H1 (cell line): ENCODE measurements around the gene UBTD2. TPM values are rescaled to one million over a fixed set of nuclear protein-coding genes. Genes with fewer than 3 reads are reported as not detected.

Experiments
- BRCA1 ChIP-seq: IDR thresholded peaks from 2 replicates; pipeline ENCODE4 v1.6.1; 2012; ENCODE audit warnings: low read depth, low read length, improper control_type of control experiment
- CBX8 ChIP-seq: fragments of 300-800, 300-1000 bp; sonication (generic); IDR thresholded peaks from 2 replicates; pipeline ENCODE4 v1.7.1; 2016; ENCODE audit warnings: low read depth, low read length, borderline replicate concordance
- CHD2 ChIP-seq: IDR thresholded peaks from 2 replicates; pipeline ENCODE4 v1.6.1; 2012; ENCODE audit warnings: low read length, improper control_type of control experiment
- KDM1A ChIP-seq: fragments of 200-600, 300-600 bp; sonication (generic); IDR thresholded peaks from 2 replicates; pipeline ENCODE4 v1.7.1; 2016; ENCODE audit warnings: mild to moderate bottlenecking, low read length, borderline replicate concordance
- SP1 ChIP-seq: IDR thresholded peaks from 2 replicates; pipeline ENCODE4 v1.6.1; 2011; ENCODE audit warnings: low read depth, low read length
- TAF1 ChIP-seq: IDR thresholded peaks from 2 replicates; pipeline ENCODE4 v1.6.1; 2011; ENCODE audit warnings: mild to moderate bottlenecking, low read depth, low read length
- polyA plus RNA-seq, 7 experiments: library from polyadenylated mRNA; depleted of rRNA in 3 of 7; stranded (reverse) in 5 of 7; unstranded in 2 of 7; fragments of >200 nt in 5 of 7; fragments of 200-250 nt in 2 of 7; gene quantifications; 1 replicate in 5 of 7; 2 replicates in 1 of 7; 4 replicates in 1 of 7; pipeline versions ENCODE4 v1.2.1 to v1.2.3, GENCODE V29; 2011 to 2013; ENCODE audit warnings: missing spikeins in 2 of 7, mixed read lengths in 2 of 7
- total RNA-seq: library from RNA; stranded (reverse); fragmentation: NEBNext Ultra II Directional; extraction: Animal tissue kit (Norgen Biotek cat#: 25700); gene quantifications from 2 replicates; pipeline ENCODE4 v1.2.1, GENCODE V29; 2021
- TF ChIP-seq, protein P1 (sequence below): fragments of 300-600 bp; sonication (generic); IDR thresholded peaks from 2 replicates; pipeline ENCODE4 v1.7.1; 2012; ENCODE audit warnings: low read length, moderate library complexity, mild to moderate bottlenecking, inconsistent platforms; ENCODE audit not compliant: insufficient replicate concordance
- TF ChIP-seq, protein P2 (sequence below): IDR thresholded peaks from 2 replicates; pipeline ENCODE4 v1.6.1; 2012; ENCODE audit warnings: low read length, inconsistent platforms
- TF ChIP-seq, protein P3 (sequence below): IDR thresholded peaks from 2 replicates; pipeline ENCODE4 v1.6.1; 2011; ENCODE audit warnings: low read depth, mild to moderate bottlenecking, low read length; ENCODE audit not compliant: insufficient read depth

UBTD2 gene
- total and polyA plus RNA-seq, 2 of the 8 experiments (the other 6 are each of a cell fraction or from before 2014, with no cell fraction given) = 14.5 to 39.2 TPM

DNA sequence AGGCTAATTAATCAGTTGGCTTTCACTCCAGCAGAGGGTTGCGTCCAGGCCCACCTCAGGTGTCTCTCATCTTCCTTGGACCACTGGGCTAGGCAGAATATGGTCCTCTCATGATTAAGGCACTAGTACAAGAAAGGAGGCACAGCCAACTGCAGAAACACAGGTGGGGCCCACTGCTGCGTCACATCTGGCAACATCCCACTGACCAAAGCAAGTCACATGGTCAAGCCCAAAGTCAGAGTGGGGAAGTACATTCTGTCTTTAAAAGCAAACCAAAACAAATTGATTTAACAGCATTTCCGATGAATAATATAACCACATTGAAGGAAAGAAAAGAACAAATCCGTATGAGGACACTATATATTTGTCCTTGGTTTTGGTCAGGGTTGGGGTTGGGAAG is 28.0 kb upstream of the UBTD2 start (continued):
- TF ChIP-seq, protein P1, sequence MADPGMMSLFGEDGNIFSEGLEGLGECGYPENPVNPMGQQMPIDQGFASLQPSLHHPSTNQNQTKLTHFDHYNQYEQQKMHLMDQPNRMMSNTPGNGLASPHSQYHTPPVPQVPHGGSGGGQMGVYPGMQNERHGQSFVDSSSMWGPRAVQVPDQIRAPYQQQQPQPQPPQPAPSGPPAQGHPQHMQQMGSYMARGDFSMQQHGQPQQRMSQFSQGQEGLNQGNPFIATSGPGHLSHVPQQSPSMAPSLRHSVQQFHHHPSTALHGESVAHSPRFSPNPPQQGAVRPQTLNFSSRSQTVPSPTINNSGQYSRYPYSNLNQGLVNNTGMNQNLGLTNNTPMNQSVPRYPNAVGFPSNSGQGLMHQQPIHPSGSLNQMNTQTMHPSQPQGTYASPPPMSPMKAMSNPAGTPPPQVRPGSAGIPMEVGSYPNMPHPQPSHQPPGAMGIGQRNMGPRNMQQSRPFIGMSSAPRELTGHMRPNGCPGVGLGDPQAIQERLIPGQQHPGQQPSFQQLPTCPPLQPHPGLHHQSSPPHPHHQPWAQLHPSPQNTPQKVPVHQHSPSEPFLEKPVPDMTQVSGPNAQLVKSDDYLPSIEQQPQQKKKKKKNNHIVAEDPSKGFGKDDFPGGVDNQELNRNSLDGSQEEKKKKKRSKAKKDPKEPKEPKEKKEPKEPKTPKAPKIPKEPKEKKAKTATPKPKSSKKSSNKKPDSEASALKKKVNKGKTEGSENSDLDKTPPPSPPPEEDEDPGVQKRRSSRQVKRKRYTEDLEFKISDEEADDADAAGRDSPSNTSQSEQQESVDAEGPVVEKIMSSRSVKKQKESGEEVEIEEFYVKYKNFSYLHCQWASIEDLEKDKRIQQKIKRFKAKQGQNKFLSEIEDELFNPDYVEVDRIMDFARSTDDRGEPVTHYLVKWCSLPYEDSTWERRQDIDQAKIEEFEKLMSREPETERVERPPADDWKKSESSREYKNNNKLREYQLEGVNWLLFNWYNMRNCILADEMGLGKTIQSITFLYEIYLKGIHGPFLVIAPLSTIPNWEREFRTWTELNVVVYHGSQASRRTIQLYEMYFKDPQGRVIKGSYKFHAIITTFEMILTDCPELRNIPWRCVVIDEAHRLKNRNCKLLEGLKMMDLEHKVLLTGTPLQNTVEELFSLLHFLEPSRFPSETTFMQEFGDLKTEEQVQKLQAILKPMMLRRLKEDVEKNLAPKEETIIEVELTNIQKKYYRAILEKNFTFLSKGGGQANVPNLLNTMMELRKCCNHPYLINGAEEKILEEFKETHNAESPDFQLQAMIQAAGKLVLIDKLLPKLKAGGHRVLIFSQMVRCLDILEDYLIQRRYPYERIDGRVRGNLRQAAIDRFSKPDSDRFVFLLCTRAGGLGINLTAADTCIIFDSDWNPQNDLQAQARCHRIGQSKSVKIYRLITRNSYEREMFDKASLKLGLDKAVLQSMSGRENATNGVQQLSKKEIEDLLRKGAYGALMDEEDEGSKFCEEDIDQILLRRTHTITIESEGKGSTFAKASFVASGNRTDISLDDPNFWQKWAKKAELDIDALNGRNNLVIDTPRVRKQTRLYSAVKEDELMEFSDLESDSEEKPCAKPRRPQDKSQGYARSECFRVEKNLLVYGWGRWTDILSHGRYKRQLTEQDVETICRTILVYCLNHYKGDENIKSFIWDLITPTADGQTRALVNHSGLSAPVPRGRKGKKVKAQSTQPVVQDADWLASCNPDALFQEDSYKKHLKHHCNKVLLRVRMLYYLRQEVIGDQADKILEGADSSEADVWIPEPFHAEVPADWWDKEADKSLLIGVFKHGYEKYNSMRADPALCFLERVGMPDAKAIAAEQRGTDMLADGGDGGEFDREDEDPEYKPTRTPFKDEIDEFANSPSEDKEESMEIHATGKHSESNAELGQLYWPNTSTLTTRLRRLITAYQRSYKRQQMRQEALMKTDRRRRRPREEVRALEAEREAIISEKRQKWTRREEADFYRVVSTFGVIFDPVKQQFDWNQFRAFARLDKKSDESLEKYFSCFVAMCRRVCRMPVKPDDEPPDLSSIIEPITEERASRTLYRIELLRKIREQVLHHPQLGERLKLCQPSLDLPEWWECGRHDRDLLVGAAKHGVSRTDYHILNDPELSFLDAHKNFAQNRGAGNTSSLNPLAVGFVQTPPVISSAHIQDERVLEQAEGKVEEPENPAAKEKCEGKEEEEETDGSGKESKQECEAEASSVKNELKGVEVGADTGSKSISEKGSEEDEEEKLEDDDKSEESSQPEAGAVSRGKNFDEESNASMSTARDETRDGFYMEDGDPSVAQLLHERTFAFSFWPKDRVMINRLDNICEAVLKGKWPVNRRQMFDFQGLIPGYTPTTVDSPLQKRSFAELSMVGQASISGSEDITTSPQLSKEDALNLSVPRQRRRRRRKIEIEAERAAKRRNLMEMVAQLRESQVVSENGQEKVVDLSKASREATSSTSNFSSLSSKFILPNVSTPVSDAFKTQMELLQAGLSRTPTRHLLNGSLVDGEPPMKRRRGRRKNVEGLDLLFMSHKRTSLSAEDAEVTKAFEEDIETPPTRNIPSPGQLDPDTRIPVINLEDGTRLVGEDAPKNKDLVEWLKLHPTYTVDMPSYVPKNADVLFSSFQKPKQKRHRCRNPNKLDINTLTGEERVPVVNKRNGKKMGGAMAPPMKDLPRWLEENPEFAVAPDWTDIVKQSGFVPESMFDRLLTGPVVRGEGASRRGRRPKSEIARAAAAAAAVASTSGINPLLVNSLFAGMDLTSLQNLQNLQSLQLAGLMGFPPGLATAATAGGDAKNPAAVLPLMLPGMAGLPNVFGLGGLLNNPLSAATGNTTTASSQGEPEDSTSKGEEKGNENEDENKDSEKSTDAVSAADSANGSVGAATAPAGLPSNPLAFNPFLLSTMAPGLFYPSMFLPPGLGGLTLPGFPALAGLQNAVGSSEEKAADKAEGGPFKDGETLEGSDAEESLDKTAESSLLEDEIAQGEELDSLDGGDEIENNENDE = no peak
- no peak for TF ChIP-seq BRCA1
- TF ChIP-seq KDM1A = no peak
- TF ChIP-seq CHD2 = no peak
- no peak for TF ChIP-seq TAF1
- TF ChIP-seq, protein P2, sequence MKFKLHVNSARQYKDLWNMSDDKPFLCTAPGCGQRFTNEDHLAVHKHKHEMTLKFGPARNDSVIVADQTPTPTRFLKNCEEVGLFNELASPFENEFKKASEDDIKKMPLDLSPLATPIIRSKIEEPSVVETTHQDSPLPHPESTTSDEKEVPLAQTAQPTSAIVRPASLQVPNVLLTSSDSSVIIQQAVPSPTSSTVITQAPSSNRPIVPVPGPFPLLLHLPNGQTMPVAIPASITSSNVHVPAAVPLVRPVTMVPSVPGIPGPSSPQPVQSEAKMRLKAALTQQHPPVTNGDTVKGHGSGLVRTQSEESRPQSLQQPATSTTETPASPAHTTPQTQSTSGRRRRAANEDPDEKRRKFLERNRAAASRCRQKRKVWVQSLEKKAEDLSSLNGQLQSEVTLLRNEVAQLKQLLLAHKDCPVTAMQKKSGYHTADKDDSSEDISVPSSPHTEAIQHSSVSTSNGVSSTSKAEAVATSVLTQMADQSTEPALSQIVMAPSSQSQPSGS = no peak
- no peak for TF ChIP-seq SP1
- TF ChIP-seq, protein P3, sequence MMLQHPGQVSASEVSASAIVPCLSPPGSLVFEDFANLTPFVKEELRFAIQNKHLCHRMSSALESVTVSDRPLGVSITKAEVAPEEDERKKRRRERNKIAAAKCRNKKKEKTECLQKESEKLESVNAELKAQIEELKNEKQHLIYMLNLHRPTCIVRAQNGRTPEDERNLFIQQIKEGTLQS = no peak
- no peak for TF ChIP-seq CBX8
